ENCODE measurements around the gene SLC39A6. TPM values are rescaled to one million over a fixed set of nuclear protein-coding genes. Genes with fewer than 3 reads are reported as not detected.

Gene SLC39A6
- total and polyA plus RNA-seq, 2 of the 13 experiments (the other 11 are each of a cell fraction or from before 2014, with no cell fraction given): 41.7 to 59.2 TPM

DNA sequence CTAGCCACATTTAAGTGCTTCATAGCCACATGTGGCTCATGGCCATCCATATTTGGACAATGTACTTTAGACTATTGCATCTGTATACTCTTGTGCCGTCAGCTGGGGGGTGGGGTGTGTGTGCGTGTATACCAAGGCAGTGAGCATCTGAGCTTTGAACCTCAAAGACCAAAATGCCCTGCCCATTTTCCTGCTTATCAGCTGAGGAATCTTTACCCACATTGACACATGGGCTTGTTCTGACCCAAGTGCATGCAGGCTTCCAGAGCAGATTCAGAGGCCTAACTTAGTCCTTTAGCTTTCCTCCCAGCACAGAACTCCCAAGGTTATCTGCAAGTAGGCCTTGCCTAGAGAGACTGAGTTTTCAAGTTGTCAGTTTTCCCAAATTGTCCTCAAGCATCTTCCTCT, 47.0 kb upstream of the SLC39A6 start (continued):
- TF ChIP-seq, protein P1, sequence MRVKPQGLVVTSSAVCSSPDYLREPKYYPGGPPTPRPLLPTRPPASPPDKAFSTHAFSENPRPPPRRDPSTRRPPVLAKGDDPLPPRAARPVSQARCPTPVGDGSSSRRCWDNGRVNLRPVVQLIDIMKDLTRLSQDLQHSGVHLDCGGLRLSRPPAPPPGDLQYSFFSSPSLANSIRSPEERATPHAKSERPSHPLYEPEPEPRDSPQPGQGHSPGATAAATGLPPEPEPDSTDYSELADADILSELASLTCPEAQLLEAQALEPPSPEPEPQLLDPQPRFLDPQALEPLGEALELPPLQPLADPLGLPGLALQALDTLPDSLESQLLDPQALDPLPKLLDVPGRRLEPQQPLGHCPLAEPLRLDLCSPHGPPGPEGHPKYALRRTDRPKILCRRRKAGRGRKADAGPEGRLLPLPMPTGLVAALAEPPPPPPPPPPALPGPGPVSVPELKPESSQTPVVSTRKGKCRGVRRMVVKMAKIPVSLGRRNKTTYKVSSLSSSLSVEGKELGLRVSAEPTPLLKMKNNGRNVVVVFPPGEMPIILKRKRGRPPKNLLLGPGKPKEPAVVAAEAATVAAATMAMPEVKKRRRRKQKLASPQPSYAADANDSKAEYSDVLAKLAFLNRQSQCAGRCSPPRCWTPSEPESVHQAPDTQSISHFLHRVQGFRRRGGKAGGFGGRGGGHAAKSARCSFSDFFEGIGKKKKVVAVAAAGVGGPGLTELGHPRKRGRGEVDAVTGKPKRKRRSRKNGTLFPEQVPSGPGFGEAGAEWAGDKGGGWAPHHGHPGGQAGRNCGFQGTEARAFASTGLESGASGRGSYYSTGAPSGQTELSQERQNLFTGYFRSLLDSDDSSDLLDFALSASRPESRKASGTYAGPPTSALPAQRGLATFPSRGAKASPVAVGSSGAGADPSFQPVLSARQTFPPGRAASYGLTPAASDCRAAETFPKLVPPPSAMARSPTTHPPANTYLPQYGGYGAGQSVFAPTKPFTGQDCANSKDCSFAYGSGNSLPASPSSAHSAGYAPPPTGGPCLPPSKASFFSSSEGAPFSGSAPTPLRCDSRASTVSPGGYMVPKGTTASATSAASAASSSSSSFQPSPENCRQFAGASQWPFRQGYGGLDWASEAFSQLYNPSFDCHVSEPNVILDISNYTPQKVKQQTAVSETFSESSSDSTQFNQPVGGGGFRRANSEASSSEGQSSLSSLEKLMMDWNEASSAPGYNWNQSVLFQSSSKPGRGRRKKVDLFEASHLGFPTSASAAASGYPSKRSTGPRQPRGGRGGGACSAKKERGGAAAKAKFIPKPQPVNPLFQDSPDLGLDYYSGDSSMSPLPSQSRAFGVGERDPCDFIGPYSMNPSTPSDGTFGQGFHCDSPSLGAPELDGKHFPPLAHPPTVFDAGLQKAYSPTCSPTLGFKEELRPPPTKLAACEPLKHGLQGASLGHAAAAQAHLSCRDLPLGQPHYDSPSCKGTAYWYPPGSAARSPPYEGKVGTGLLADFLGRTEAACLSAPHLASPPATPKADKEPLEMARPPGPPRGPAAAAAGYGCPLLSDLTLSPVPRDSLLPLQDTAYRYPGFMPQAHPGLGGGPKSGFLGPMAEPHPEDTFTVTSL (CRISPR knock-in tag; IDR thresholded peaks at IDR 0.05; ENCODE audit: borderline replicate concordance): peak; percentile 89
- TF ChIP-seq ZNF878 (CRISPR knock-in tag; IDR thresholded peaks at IDR 0.05) (peak; percentile 82), RARA (CRISPR knock-in tag; IDR thresholded peaks at IDR 0.05) (peak; percentile 79), ZFP36L2 (CRISPR knock-in tag; IDR thresholded peaks at IDR 0.05) (no peak), ZNF772 (CRISPR knock-in tag; IDR thresholded peaks at IDR 0.05) (peak; percentile 69; the same call in 1 of the 2 replicates), CREM (IDR thresholded peaks at IDR 0.05) (peak; percentile 85), CREM (CRISPR knock-in tag; IDR thresholded peaks at IDR 0.05) (no peak), HOXA9 (CRISPR knock-in tag; IDR thresholded peaks at IDR 0.05; ENCODE audit: borderline replicate concordance) (no peak), NBN (conservative IDR thresholded peaks at IDR 0.05) (no peak), STAG1 (CRISPR knock-in tag; IDR thresholded peaks at IDR 0.05) (0 out of 2 replicates have a peak, but pooled peaks have one; percentile 11), SNAI1 (CRISPR knock-in tag; IDR thresholded peaks at IDR 0.05; ENCODE audit: borderline replicate concordance) (no peak), ZNF446 (CRISPR knock-in tag; IDR thresholded peaks at IDR 0.05) (no peak), SAP130 (CRISPR knock-in tag; IDR thresholded peaks at IDR 0.05; ENCODE audit: low read depth) (peak; percentile 96), RCOR2 (CRISPR knock-in tag; IDR thresholded peaks at IDR 0.05) (peak; percentile 71; the same call in 1 of the 2 replicates), EZH2 (conservative IDR thresholded peaks at IDR 0.05; ENCODE audit: low read depth, low read length) (no peak)
- TF ChIP-seq, protein P2, sequence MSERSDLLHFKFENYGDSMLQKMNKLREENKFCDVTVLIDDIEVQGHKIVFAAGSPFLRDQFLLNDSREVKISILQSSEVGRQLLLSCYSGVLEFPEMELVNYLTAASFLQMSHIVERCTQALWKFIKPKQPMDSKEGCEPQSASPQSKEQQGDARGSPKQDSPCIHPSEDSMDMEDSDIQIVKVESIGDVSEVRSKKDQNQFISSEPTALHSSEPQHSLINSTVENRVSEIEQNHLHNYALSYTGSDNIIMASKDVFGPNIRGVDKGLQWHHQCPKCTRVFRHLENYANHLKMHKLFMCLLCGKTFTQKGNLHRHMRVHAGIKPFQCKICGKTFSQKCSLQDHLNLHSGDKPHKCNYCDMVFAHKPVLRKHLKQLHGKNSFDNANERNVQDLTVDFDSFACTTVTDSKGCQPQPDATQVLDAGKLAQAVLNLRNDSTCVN (CRISPR knock-in tag; IDR thresholded peaks at IDR 0.05; ENCODE audit: borderline replicate concordance): peak; percentile 44; the same call in 1 of the 2 replicates
- TF ChIP-seq, protein P3, sequence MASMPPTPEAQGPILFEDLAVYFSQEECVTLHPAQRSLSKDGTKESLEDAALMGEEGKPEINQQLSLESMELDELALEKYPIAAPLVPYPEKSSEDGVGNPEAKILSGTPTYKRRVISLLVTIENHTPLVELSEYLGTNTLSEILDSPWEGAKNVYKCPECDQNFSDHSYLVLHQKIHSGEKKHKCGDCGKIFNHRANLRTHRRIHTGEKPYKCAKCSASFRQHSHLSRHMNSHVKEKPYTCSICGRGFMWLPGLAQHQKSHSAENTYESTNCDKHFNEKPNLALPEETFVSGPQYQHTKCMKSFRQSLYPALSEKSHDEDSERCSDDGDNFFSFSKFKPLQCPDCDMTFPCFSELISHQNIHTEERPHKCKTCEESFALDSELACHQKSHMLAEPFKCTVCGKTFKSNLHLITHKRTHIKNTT (CRISPR knock-in tag; IDR thresholded peaks at IDR 0.05): no peak
- TF ChIP-seq, protein P4, sequence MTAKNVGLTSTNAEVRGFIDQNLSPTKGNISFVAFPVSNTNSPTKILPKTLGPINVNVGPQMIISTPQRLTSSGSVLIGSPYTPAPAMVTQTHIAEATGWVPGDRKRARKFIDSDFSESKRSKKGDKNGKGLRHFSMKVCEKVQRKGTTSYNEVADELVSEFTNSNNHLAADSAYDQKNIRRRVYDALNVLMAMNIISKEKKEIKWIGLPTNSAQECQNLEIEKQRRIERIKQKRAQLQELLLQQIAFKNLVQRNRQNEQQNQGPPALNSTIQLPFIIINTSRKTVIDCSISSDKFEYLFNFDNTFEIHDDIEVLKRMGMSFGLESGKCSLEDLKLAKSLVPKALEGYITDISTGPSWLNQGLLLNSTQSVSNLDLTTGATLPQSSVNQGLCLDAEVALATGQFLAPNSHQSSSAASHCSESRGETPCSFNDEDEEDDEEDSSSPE (CRISPR knock-in tag; IDR thresholded peaks at IDR 0.05): peak; percentile 80
- TF ChIP-seq, protein P5, sequence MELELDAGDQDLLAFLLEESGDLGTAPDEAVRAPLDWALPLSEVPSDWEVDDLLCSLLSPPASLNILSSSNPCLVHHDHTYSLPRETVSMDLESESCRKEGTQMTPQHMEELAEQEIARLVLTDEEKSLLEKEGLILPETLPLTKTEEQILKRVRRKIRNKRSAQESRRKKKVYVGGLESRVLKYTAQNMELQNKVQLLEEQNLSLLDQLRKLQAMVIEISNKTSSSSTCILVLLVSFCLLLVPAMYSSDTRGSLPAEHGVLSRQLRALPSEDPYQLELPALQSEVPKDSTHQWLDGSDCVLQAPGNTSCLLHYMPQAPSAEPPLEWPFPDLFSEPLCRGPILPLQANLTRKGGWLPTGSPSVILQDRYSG (CRISPR knock-in tag; IDR thresholded peaks at IDR 0.05): no peak
- TF ChIP-seq, protein P6, sequence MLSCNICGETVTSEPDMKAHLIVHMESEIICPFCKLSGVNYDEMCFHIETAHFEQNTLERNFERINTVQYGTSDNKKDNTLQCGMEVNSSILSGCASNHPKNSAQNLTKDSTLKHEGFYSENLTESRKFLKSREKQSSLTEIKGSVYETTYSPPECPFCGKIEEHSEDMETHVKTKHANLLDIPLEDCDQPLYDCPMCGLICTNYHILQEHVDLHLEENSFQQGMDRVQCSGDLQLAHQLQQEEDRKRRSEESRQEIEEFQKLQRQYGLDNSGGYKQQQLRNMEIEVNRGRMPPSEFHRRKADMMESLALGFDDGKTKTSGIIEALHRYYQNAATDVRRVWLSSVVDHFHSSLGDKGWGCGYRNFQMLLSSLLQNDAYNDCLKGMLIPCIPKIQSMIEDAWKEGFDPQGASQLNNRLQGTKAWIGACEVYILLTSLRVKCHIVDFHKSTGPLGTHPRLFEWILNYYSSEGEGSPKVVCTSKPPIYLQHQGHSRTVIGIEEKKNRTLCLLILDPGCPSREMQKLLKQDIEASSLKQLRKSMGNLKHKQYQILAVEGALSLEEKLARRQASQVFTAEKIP (CRISPR knock-in tag; IDR thresholded peaks at IDR 0.05; ENCODE audit: borderline replicate concordance): no peak
